GM19023 (cell line): ENCODE data around the gene ZNRF1.
A peak's percentile ranks its signal among the peaks of the same experiment; 100 is the strongest.
"Not testable (repeated sequence)": the region's sequence is repeated elsewhere in the genome, so short reads cannot be mapped to it uniquely, and the experiment has no call there.

Experiments used
- ATAC-seq: cut with Tn5 transposase; IDR thresholded peaks from one replicate; pipeline ENCODE4 v1.9.1; 2021; ENCODE audit warnings: mild to moderate bottlenecking, moderate library complexity; ENCODE audit not compliant: unreplicated experiment

ZNRF1 gene

GRCh38 chr16:75000481-75001081 is 1.8 kb downstream of the ZNRF1 start:
- ATAC-seq: no peak

GRCh38 chr16:75002474-75002873 is 3.6 kb downstream of the ZNRF1 start:
- ATAC-seq: no peak

DNA sequence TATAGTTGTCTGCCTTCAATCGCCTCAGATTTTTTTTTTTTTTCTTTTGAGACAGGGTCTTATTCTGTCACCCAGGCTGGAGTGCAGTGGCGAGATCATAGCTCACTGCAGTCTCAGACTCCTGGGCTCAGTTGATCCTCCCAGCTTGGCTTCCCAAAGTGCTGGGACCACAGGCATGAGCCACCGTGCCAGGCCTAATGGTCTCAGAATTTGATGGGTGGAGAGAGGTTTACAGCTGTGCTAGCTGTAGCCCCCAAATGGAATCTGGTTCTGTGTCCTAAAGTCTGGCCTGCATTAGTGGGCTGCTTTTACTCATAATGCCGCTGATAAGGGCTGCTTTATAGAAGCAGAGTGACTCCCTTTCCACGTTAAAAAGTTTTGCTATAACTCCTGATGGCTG is 5.1 kb downstream of the ZNRF1 start:
- no peak for ATAC-seq

- ATAC-seq: no peak
Measured at GRCh38 chr16:75004460-75004859, 5.6 kb downstream of the ZNRF1 start.

GRCh38 chr16:75005697-75006096 is 6.9 kb downstream of the ZNRF1 start:
- ATAC-seq: no peak

DNA sequence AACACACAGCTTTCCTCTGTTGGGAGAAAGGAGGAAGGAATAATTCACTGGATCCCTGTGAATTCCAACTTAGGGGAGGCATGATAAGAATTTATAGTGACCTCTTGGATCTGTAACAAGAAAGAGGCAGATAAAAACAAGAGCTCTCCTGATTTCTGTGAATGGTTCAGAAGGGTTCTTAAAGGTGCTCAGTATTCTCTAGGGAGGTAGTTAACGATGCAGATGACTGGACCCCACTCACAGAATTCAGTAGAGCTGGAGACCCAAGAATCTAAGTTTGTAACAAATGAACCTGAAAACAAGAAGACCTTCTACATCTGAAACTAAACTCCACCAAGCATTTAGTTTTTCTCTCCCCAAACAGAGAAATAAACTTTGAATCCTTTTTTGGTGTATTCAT is 8.6 kb downstream of the ZNRF1 start:
- no peak for ATAC-seq

GRCh38 chr16:75010427-75010826 is 11.6 kb downstream of the ZNRF1 start:
- no peak for ATAC-seq

DNA sequence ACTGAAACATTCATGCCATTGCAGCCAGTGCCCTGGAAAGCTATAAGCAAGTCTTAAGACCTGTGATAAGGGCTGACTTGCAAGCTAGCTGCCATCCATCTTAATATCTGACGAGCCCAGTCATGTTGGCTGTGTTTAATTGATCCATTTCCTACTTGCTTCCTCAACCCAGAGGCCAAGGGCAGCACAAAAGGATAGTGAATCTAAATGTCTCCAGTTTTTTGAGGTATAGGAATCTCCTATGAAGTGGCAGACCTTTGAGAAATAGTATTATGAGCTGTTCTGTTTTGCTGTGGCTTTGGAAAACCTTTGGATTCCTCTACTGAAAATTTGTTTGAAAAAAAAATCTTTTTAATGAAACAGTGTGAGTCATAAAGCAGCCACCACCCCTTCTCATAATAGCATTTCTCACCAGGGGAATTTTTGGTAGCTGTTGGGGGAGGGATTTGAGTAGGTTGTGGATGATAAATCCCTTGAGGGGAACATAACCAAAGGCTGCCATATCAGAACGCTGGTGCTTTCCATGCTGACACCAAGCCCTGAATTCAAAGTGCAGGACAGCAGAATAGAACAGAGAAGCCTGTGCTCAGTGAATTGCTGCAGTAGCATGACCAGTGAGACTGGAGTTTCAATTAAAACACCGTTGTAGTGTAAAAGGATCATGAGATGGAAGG is 12.9 kb downstream of the ZNRF1 start:
- ATAC-seq: peak; percentile 62

GRCh38 chr16:75012380-75013081 is 13.7 kb downstream of the ZNRF1 start:
- ATAC-seq: peak; percentile 23

GRCh38 chr16:75013123-75013522 is 14.3 kb downstream of the ZNRF1 start:
- not testable (repeated sequence) for ATAC-seq

GRCh38 chr16:75014318-75014717 is 15.5 kb downstream of the ZNRF1 start:
- no peak for ATAC-seq

GRCh38 chr16:75016451-75017081 is 17.7 kb downstream of the ZNRF1 start:
- not testable (repeated sequence) for ATAC-seq

- no peak for ATAC-seq
Measured at GRCh38 chr16:75017670-75018525, 19.1 kb downstream of the ZNRF1 start.

GRCh38 chr16:75019007-75019406 is 20.2 kb downstream of the ZNRF1 start:
- no peak for ATAC-seq

DNA sequence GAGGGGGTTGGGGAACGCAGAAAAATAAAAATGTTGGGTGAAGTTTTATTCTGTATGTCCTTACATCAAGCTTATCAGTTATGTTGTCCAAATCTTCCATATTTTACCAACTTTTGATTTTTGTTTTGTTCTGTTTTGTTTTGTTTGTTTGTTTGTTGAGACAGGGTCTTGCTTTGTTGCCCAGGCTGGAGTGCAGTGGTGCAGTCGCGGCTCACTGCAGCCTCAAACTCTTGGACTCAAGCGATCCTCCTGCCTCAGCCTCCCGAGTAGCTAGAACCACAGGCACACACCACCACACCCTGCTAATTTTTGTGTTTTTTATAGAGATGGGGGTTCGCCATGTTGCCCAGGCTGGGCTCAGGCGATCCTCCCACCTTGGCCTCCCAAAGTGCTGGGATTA is 20.8 kb downstream of the ZNRF1 start:
- no peak for ATAC-seq

DNA sequence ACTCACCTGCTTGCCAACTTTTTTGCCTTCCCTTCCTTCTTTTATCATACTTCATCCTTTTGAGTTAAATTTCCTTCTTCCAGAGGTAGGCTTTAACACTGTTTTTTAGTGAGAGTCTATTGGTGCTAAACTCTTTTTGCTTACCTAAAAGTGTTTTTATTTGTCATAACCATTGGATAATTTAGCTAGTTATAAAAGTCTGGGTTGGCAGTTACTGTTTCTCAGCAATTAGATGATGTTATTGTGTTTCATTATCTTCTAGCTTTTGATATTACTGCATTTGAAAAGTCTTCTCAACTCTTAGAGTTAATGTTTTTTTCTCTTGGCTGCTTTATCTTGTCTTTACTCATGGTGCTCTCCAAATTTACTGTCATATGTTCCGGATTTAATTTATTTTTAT is 22.6 kb downstream of the ZNRF1 start:
- ATAC-seq: no peak

GRCh38 chr16:75022567-75022966 is 23.7 kb downstream of the ZNRF1 start:
- ATAC-seq: no peak

DNA sequence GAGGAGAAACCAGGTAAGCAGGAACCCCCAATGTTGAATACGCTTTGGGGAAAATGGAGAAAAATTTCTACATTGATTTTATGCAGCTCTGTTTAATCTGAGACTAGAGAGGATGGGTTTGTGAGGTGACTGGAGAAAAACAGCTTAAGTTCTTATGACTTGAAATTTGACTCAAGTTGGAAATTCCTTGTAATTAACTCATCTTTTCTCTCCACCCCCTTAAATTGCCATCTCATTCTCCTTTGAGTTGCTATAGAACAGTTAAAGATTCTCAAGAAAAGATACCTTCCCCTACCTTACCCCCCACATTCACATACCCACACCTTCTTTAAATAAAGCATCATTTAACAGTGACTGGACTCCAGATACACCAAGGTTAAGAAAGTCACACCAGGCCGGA is 24.2 kb downstream of the ZNRF1 start:
- ATAC-seq: no peak

DNA sequence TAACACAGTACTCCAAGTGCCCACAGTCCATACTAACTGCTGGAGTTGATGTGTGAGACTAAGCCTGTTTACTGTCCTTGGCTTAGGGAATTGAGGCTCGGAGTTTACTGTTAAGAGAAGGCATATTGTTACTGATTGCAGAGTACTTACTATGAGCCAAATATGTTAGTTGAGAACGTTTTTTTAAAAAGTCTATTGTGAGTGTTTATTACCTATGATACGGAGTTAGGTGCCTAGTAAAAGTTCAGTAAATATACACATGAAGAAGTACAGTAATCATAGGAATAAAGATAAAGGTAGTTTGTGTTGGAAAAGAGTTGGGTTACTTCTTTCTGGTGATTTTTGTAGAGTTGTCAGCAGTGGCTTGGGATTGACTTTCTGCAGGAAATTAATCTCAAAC is 25.4 kb downstream of the ZNRF1 start:
- no peak for ATAC-seq

DNA sequence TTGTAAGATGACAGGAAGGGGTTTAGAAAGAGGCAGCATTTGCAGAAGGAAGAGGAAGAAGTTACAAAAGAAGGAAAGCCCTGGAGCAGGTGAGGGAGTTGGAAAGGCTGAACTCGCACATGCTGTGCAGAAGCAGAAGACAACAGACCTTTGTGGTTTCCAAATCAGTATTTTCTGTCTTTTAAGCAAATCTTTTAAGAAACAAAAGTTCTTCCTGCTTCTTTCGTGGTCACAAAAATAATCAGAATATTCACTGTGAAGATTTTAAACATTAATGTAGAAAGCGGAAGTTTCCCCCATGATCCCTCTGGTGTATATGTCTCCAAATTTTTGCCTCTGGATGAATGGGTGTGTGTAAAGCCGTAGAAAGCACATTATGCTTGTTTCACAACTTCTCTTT is 25.8 kb downstream of the ZNRF1 start:
- no peak for ATAC-seq

- no peak for ATAC-seq
Measured at GRCh38 chr16:75025761-75026160, 26.9 kb downstream of the ZNRF1 start.
